ENCODE data around the gene DHRS11.

The DHRS11 gene

DNA sequence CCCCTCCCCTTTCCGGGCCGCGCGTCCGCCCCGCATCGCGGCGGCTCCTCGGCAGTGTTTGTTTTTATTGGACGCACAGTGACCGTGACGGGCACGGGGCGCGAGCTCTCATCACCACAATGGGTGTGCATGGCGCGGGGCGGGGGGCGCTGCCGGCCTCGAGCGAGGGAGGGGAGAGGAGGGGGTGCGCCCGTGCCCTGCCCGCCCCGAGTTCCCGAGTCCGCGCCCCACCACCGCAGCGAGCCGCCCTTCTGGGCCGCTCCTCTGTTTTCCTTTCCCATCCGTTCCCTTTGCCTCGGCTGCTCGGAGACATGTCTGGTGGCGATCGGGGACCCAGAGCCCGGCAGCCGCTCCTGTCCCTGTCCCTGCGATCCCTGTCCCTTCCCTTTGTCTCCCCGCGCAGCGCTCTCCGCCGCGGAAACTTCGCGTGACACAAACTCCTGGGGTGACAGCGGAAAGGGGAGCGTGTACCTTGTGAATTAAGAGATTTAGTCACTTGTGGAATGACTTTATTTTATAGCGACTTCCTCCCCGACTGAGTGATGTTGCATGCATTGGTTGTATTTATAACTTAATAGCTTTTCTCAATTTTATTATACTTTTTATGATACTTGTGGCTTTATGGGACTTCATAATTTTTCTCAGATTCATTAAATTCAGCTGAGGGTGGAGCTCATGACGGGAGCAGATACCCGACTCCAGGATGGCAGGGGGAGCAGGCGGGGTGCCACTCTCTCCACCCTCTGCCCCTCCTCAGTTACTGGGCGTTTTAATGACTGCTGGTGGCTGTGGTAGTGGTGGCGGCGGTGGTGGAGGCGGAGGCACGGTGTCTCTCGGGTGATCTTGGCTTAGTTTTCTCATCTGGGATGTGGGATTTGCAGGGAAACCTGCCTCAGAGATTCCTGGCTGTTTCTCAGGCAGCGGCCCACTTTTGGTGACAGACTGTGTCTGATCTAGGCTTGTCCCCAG, 50.5 kb downstream of the DHRS11 start:
- peak; percentile 72 for DNase-seq
- peaks cover 10% of the 10 kb centered on the region for H3K9me3 Mint-ChIP-seq
- H3K27ac Mint-ChIP-seq: no peak overlapping the region
- H3K4me1 Mint-ChIP-seq: peaks cover 62% of the 10 kb centered on the region
- TF ChIP-seq, protein P1, sequence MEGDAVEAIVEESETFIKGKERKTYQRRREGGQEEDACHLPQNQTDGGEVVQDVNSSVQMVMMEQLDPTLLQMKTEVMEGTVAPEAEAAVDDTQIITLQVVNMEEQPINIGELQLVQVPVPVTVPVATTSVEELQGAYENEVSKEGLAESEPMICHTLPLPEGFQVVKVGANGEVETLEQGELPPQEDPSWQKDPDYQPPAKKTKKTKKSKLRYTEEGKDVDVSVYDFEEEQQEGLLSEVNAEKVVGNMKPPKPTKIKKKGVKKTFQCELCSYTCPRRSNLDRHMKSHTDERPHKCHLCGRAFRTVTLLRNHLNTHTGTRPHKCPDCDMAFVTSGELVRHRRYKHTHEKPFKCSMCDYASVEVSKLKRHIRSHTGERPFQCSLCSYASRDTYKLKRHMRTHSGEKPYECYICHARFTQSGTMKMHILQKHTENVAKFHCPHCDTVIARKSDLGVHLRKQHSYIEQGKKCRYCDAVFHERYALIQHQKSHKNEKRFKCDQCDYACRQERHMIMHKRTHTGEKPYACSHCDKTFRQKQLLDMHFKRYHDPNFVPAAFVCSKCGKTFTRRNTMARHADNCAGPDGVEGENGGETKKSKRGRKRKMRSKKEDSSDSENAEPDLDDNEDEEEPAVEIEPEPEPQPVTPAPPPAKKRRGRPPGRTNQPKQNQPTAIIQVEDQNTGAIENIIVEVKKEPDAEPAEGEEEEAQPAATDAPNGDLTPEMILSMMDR (IDR thresholded peaks at IDR 0.05): no peak
- H3K4me3 Mint-ChIP-seq: peak overlapping the region; percentile 77
- no peaks in the 10 kb centered on the region for H3K36me3 Mint-ChIP-seq (ENCODE audit: low read depth)
- peaks cover 94% of the 10 kb centered on the region for H3K27me3 Mint-ChIP-seq (ENCODE audit: low read depth, poor library complexity)

DNA sequence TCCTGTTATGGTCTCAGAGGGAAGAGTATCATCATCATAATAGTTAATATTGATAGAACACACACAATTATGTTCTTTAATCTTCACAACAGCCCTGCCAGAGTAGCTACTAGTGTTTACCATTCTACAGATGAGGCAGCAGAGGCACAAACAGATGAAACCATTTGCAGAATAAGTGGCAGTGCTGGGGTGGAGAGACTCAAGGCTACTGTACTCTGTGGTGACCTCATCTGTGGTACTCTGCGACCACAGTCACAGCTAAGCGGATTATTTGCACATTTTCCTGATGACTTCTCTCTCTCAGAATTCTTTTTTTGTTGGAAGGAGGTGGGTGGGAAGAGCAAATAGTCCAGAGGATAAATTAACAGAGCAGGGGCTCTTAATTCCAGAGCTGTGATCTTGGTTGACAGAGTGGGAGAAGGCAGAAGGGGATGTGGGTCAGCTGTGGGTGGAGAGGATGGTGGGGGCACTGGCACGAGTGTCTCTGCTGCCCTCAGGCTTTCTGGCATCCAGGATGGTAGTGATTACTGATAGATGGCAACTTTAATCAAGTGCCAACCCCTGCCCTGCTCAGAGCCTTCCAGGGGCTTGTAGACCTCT, 51.5 kb downstream of the DHRS11 start:
- no peak overlapping the region for H3K27ac Mint-ChIP-seq
- no peak for DNase-seq
- H3K4me1 Mint-ChIP-seq: peaks cover 62% of the 10 kb centered on the region
- no peaks in the 10 kb centered on the region for H3K36me3 Mint-ChIP-seq (ENCODE audit: low read depth)
- peaks cover 10% of the 10 kb centered on the region for H3K9me3 Mint-ChIP-seq
- H3K27me3 Mint-ChIP-seq (ENCODE audit: low read depth, poor library complexity): peaks cover 91% of the 10 kb centered on the region
- H3K4me3 Mint-ChIP-seq: peak overlapping the region; percentile 77
- TF ChIP-seq, protein P1 (IDR thresholded peaks at IDR 0.05): no peak

DNA sequence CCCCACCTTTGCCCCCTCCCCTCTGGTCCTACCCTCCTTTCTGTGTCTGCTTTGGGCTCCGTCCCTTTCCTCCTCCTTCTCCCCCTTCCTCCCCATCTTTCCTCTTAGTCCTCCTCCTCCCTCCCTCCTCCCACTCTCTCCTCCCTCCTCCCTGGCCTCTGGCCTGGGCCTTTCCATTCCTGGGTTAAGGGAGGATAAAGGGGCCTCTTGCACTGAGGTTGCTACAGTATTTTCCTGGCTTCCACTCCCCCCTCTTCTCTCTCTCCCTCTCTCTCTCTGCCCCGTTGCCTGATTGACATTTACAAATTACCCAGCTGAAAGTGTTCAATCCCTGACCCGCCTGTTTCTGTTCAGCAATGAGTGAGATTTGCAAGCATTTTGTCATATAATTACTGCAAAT, 53.7 kb downstream of the DHRS11 start:
- peaks cover 91% of the 10 kb centered on the region for H3K27me3 Mint-ChIP-seq (ENCODE audit: low read depth, poor library complexity)
- no peak overlapping the region for H3K27ac Mint-ChIP-seq
- peaks cover 5% of the 10 kb centered on the region for H3K9me3 Mint-ChIP-seq
- no peaks in the 10 kb centered on the region for H3K36me3 Mint-ChIP-seq (ENCODE audit: low read depth)
- no peak for DNase-seq
- TF ChIP-seq, protein P1 (IDR thresholded peaks at IDR 0.05): no peak
- no peak overlapping the region for H3K4me3 Mint-ChIP-seq
- peaks cover 58% of the 10 kb centered on the region for H3K4me1 Mint-ChIP-seq

DNA sequence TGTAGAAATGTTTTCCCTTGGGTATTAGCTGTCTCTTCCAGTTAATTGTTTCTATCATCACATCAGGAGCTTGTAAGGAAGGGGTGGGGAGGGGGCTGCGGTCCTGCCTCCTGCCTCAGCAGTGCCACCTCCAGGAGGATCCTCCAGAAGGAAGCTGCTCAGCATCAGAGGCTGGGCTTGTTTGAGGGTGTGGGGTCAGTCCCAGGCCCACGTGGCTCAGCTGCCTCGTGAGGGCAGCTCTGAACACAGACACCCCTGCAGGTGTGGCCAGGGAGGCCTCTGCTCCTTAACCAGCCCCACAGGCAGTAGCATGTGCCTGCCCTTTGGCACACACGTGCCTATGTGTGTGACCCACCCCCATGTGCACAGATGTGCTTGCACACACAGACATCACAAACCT, 56.0 kb downstream of the DHRS11 start:
- TF ChIP-seq, protein P1 (IDR thresholded peaks at IDR 0.05): no peak
- Mint-ChIP-seq H3K36me3 (ENCODE audit: low read depth) (no peaks in the 10 kb centered on the region), H3K27ac (no peak overlapping the region), H3K4me3 (no peak overlapping the region), H3K9me3 (no peaks in the 10 kb centered on the region), H3K27me3 (ENCODE audit: low read depth, poor library complexity) (peaks cover 85% of the 10 kb centered on the region), H3K4me1 (peaks cover 56% of the 10 kb centered on the region)
- DNase-seq: no peak

DNA sequence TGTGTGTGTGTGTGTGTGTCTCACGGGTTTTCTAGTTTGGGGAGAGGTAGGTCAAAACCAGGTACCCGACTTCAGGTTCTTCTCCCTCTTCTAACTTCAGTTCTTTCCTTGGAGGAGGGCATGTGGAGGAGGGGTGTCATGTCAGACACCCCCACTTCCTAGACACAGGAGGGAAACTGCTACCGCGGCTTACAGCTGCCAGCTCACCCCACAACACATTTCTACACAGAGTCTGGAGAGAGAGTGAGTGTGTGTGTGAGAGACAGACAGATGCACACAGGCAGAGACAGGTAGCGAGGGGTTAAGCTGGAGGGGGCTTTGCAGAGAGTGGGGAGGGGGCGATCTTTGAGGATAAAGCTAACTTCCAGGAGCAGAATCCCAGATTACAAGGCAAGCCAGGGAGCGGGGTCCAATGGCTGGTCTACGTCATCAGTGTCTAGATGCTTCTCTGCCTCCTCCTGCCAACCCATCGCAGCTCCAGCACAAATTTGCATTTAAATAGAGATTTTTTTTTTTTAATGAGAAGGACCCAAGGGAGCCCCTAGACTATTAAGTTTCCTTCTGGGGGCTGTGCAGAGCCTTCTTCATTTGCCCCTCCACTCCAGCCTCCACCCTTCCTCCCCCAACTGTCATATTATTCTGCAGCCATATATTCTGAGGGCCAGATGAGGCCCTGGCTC, 58.6 kb downstream of the DHRS11 start:
- Mint-ChIP-seq H3K4me1 (peaks cover 58% of the 10 kb centered on the region), H3K27me3 (ENCODE audit: low read depth, poor library complexity) (peaks cover 82% of the 10 kb centered on the region), H3K27ac (peak overlapping the region; percentile 60), H3K4me3 (no peak overlapping the region), H3K36me3 (ENCODE audit: low read depth) (no peaks in the 10 kb centered on the region), H3K9me3 (no peaks in the 10 kb centered on the region)
- no peak for DNase-seq
- TF ChIP-seq, protein P1 (IDR thresholded peaks at IDR 0.05): no peak
